Measurements from ENCODE around the gene DDX43.

DDX43 gene

GRCh38 chr6:73461537-73462350, 67.1 kb downstream of the DDX43 start, which contains the start of gene MTO1:
TSS of gene MTO1 (plus strand) at chr6:73461737. CDS start at chr6:73461855, 118 bp downstream.
- peak; percentile 89 for DNase-seq (ENCODE audit: low spot score)
- in situ Hi-C loops (cut with MboI; ENCODE audit: low sequenced_read_pairs, unreplicated experiment), result no loop called here
- no peak for TF ChIP-seq CTCF (IDR thresholded peaks at IDR 0.05; ENCODE audit: borderline replicate concordance, control extremely low read depth, extremely low read depth, insufficient read depth, missing control alignments)

All from GM13976 (cell line).